H1 (cell line): Measurements from ENCODE around the gene MMP3. TPM values are rescaled to one million over a fixed set of nuclear protein-coding genes. Genes with fewer than 3 reads are reported as not detected.

ENCODE experiments used
- CTCF ChIA-PET: fragments of 300-600 bp; sonication (Branson Sonifier 250); formaldehyde crosslinking; loops from one replicate; lab custom pipeline; 2021; ENCODE audit not compliant: partially characterized antibody; lab: Charles Lee
- POLR2A ChIA-PET: fragments of 300-600 bp; sonication (Branson Sonifier 250); formaldehyde crosslinking; loops from one replicate; lab custom pipeline; 2021; ENCODE audit warnings: inconsistent platforms; ENCODE audit not compliant: partially characterized antibody; lab: Charles Lee
- DNase-seq, 2 experiments: peaks; one replicate each; pipeline versions ENCODE4 v3.0.0 to v3.0.0-alpha.2; 2010 to 2022; ENCODE audit warnings: low spot score in 2 of 2, low read depth in 1 of 2, mixed read lengths in 1 of 2
- FAIRE-seq: peaks from 2 replicates; lab custom pipeline; 2011; peaks lifted over from hg19 to GRCh38; lab: Jason Lieb, UNC
- H2AFZ ChIP-seq: 2 replicates; pipeline ENCODE4 v1.8.1; 2012; ENCODE audit warnings: low read length, inconsistent platforms
- H2AK5ac ChIP-seq: 2 replicates; pipeline ENCODE4 v1.6.1; 2013; ENCODE audit warnings: low read depth, low read length
- H2BK120ac ChIP-seq: replicated peaks from 2 replicates; pipeline ENCODE3; 2013; ENCODE audit warnings: low read depth, low read length, inconsistent platforms
- H2BK12ac ChIP-seq: 2 replicates; pipeline ENCODE4 v1.6.1; 2013; ENCODE audit warnings: low read depth, low read length
- H2BK15ac ChIP-seq: 2 replicates; pipeline ENCODE4 v1.6.1; 2013; ENCODE audit warnings: low read length
- H2BK20ac ChIP-seq: 2 replicates; pipeline ENCODE4 v1.6.1; 2013; ENCODE audit warnings: low read length
- H2BK5ac ChIP-seq: 2 replicates; pipeline ENCODE4 v1.6.1; 2013; ENCODE audit warnings: low read depth, low read length
- H3K14ac ChIP-seq: 2 replicates; pipeline ENCODE4 v1.6.1; 2013; ENCODE audit warnings: inconsistent platforms; ENCODE audit not compliant: insufficient read length
- H3K18ac ChIP-seq: 2 replicates; pipeline ENCODE4 v1.6.1; 2013; ENCODE audit warnings: low read length; ENCODE audit errors: extremely low read depth
- H3K23ac ChIP-seq: 2 replicates; pipeline ENCODE4 v1.6.1; 2013; ENCODE audit warnings: inconsistent platforms; ENCODE audit not compliant: insufficient read length
- H3K23me2 ChIP-seq: 2 replicates; pipeline ENCODE4 v1.6.1; 2013; ENCODE audit warnings: low read depth, low read length
- H3K27ac ChIP-seq: 2 replicates; pipeline ENCODE4 v1.6.1; 2011; ENCODE audit warnings: low read depth, low read length, inconsistent platforms
- H3K27me3 ChIP-seq, 4 experiments: replicated peaks in 1 of 4; 1 replicate in 1 of 4; 2 replicates in 3 of 4; pipeline versions ENCODE4 v1.6.1 to v1.8.1; 2011 to 2013; ENCODE audit warnings: low read length in 3 of 4, mild to moderate bottlenecking in 3 of 4, inconsistent platforms in 2 of 4, mixed read lengths in 2 of 4, moderate library complexity in 1 of 4; ENCODE audit not compliant: control insufficient read depth in 3 of 4, insufficient read depth in 3 of 4; ENCODE audit errors: extremely low read depth in 1 of 4
- H3K36me3 ChIP-seq, 4 experiments: 2 replicates each; pipeline versions ENCODE4 v1.6.1 to v1.8.1; 2011 to 2013; ENCODE audit warnings: mild to moderate bottlenecking in 4 of 4, low read length in 3 of 4, moderate library complexity in 2 of 4, control low read depth in 1 of 4, inconsistent platforms in 1 of 4; ENCODE audit not compliant: insufficient read depth in 4 of 4, control insufficient read depth in 2 of 4
- H3K4ac ChIP-seq: replicated peaks from 2 replicates; pipeline ENCODE3; 2013; ENCODE audit warnings: low read length, low read depth, mixed read lengths, inconsistent platforms; ENCODE audit not compliant: insufficient read length
- H3K4me1 ChIP-seq, 4 experiments: replicated peaks in 1 of 4; 1 replicate in 1 of 4; 2 replicates in 3 of 4; pipeline versions ENCODE4 v1.6.1 to v1.8.1; 2011 to 2013; ENCODE audit warnings: low read length in 3 of 4, inconsistent platforms in 2 of 4, mixed read lengths in 1 of 4; ENCODE audit not compliant: insufficient read depth in 4 of 4, control insufficient read depth in 3 of 4
- H3K4me2 ChIP-seq, 2 experiments: 2 replicates each; pipeline versions ENCODE4 v1.6.1 to v1.8.1; 2011 to 2013; ENCODE audit warnings: low read depth in 2 of 2, low read length in 2 of 2, control low read depth in 1 of 2, inconsistent platforms in 1 of 2, mild to moderate bottlenecking in 1 of 2; ENCODE audit not compliant: insufficient read depth in 1 of 2
- H3K4me3 ChIP-seq, 4 experiments: fragments of 200-600, 300-600 bp in 1 of 4; sonication (generic), shearing (Covaris generic), sonication (Bioruptor Twin) in 1 of 4; 2 replicates each; pipeline versions ENCODE4 v1.5.1 to v1.8.1; 2011 to 2016; ENCODE audit warnings: low read length in 4 of 4, low read depth in 3 of 4, control low read depth in 2 of 4, inconsistent platforms in 2 of 4, mild to moderate bottlenecking in 2 of 4, mixed read lengths in 1 of 4, moderate library complexity in 1 of 4; ENCODE audit not compliant: insufficient read depth in 2 of 4; ENCODE audit errors: extremely low read depth in 1 of 4
- H3K56ac ChIP-seq: replicated peaks from 2 replicates; pipeline ENCODE3; 2013; ENCODE audit warnings: low read depth, mild to moderate bottlenecking, mixed read lengths, low read length, inconsistent platforms; ENCODE audit not compliant: insufficient read length
- H3K79me1 ChIP-seq: 2 replicates; pipeline ENCODE4 v1.6.1; 2013; ENCODE audit warnings: low read depth, low read length, control low read depth
- H3K79me2 ChIP-seq, 2 experiments: 2 replicates each; pipeline versions ENCODE4 v1.6.1 to v1.8.1; 2012 to 2013; ENCODE audit warnings: low read length in 2 of 2, mild to moderate bottlenecking in 2 of 2, inconsistent platforms in 1 of 2; ENCODE audit not compliant: insufficient read depth in 2 of 2, control insufficient read depth in 1 of 2
- H3K9ac ChIP-seq, 4 experiments: replicated peaks in 1 of 4; 1 replicate in 1 of 4; 2 replicates in 3 of 4; pipeline versions ENCODE4 v1.6.1 to v1.8.1; 2011 to 2013; ENCODE audit warnings: low read depth in 3 of 4, low read length in 3 of 4, control low read depth in 2 of 4, mild to moderate bottlenecking in 2 of 4, moderate library complexity in 2 of 4, inconsistent platforms in 1 of 4; ENCODE audit errors: extremely low read depth in 1 of 4
- H3K9me3 ChIP-seq, 2 experiments: 2 replicates each; pipeline versions ENCODE4 v1.6.1 to v1.8.1; 2012 to 2013; ENCODE audit warnings: mild to moderate bottlenecking in 2 of 2, moderate library complexity in 2 of 2, control low read depth in 1 of 2, inconsistent platforms in 1 of 2, low read depth in 1 of 2, low read length in 1 of 2, mixed read lengths in 1 of 2; ENCODE audit not compliant: insufficient read depth in 2 of 2
- H4K20me1 ChIP-seq, 2 experiments: replicated peaks in 1 of 2; 2 replicates each; pipeline versions ENCODE3 to v1.8.1; 2011 to 2013; ENCODE audit warnings: inconsistent platforms in 2 of 2, low read length in 2 of 2, mild to moderate bottlenecking in 1 of 2; ENCODE audit not compliant: insufficient read depth in 2 of 2, control insufficient read depth in 1 of 2
- H4K5ac ChIP-seq: 2 replicates; pipeline ENCODE4 v1.6.1; 2013; ENCODE audit warnings: low read length, low read depth, mixed read lengths, inconsistent platforms; ENCODE audit not compliant: insufficient read length
- H4K8ac ChIP-seq: 2 replicates; pipeline ENCODE4 v1.8.0; 2013; ENCODE audit warnings: mild to moderate bottlenecking, moderate library complexity, low read length, inconsistent platforms; ENCODE audit not compliant: insufficient read depth; ENCODE audit errors: extremely low read depth
- H4K91ac ChIP-seq: replicated peaks from 2 replicates; pipeline ENCODE3; 2013; ENCODE audit warnings: low read length, mixed read lengths, inconsistent platforms; ENCODE audit not compliant: insufficient read length
- POU5F1 ChIP-seq: IDR thresholded peaks from 2 replicates; pipeline ENCODE4 v1.6.1; 2011; ENCODE audit warnings: low read depth, mild to moderate bottlenecking, low read length, moderate library complexity
- SP2 ChIP-seq: IDR thresholded peaks from 2 replicates; pipeline ENCODE4 v1.6.1; 2012; ENCODE audit warnings: mild to moderate bottlenecking, low read length, inconsistent platforms
- TCF12 ChIP-seq: IDR thresholded peaks from 2 replicates; pipeline ENCODE4 v1.6.1; 2011; ENCODE audit warnings: low read depth, mild to moderate bottlenecking, low read length
- WGBS, 2 experiments: shearing (Covaris generic) in 1 of 2; methylation state at CpG; one replicate each; pipeline versions ENCODE4 v1.1.6 to v1.1.7; 2013 to 2015; ENCODE audit warnings: low lambda C conversion rate in 2 of 2, mixed read lengths in 2 of 2, inconsistent platforms in 1 of 2, low coverage in 1 of 2, missing lambda C conversion rate in 1 of 2; ENCODE audit not compliant: insufficient replicate concordance in 2 of 2, insufficient coverage in 1 of 2, insufficient read length in 1 of 2; ENCODE audit errors: extremely low coverage in 1 of 2, missing lambda C conversion rate in 1 of 2; 5-methylcytosine and 5-hydroxymethylcytosine counted together
- polyA plus RNA-seq, 7 experiments: library from polyadenylated mRNA; depleted of rRNA in 3 of 7; stranded (reverse) in 5 of 7; unstranded in 2 of 7; fragments of >200 nt in 5 of 7; fragments of 200-250 nt in 2 of 7; gene quantifications; 1 replicate in 5 of 7; 2 replicates in 1 of 7; 4 replicates in 1 of 7; pipeline versions ENCODE4 v1.2.1 to v1.2.3, GENCODE V29; 2011 to 2013; ENCODE audit warnings: missing spikeins in 2 of 7, mixed read lengths in 2 of 7
- total RNA-seq: library from RNA; stranded (reverse); fragmentation: NEBNext Ultra II Directional; extraction: Animal tissue kit (Norgen Biotek cat#: 25700); gene quantifications from 2 replicates; pipeline ENCODE4 v1.2.1, GENCODE V29; 2021

The MMP3 gene
- total and polyA plus RNA-seq, 2 of the 8 experiments (the other 6 are each of a cell fraction or from before 2014, with no cell fraction given) = not detected

DNA sequence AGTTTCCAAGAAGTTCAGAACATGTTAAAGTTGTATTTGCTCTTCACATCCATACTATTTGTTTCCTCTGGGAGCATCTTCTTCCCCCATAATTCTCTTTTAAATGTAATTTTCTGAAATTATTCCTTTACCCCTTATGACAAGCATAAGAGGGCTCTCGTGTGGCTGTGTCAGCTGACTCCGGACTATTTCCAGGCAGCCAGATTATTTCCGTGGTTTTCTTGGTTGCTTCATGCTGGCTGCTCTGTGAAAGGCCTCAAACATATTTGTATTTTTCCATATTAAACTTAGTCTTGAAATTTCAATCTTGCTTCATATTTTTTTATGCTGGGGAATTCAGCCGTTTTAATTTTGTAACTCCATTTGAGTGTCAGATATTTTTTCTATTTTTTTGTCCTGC lies 42.6 kb downstream of the MMP3 start:
- H2BK15ac ChIP-seq = no peak overlapping the region
- H3K27ac ChIP-seq = no peak overlapping the region
- no peak overlapping the region for H3K23ac ChIP-seq
- H2AK5ac ChIP-seq = no peak overlapping the region
- peaks cover 0 to 1% (median 0%) of the 10 kb centered on the region in 4 experiments; a peak in 1 of 7 replicates for H3K27me3 ChIP-seq
- ChIA-PET POLR2A (no interaction called here), CTCF (interaction anchor here (1.8 kb wide), 1 partner anchor 8 kb away, joined by 6 read pairs; no protein-coding TSS in a partner anchor)
- no peak overlapping the region for H3K18ac ChIP-seq
- 91% methylated on average over 4 of the region's 4 CpGs; no CpG with 5 or more reads in 1 of the 2 experiments for WGBS, 2 experiments
- no peak overlapping the region for H2BK12ac ChIP-seq
- no peaks in the 10 kb centered on the region for H3K4me1 ChIP-seq
- DNase-seq (no peak), FAIRE-seq (no peak)
- H3K23me2 ChIP-seq = no peaks in the 10 kb centered on the region
- no peaks in the 10 kb centered on the region for H3K9me3 ChIP-seq
- H4K20me1 ChIP-seq = no peaks in the 10 kb centered on the region
- H3K79me2 ChIP-seq = no peaks in the 10 kb centered on the region
- H2BK5ac ChIP-seq = no peak overlapping the region
- no peak overlapping the region for H4K5ac ChIP-seq
- H3K36me3 ChIP-seq = no peaks in the 10 kb centered on the region
- H3K9ac ChIP-seq = no peak overlapping the region
- H2BK20ac ChIP-seq = no peak overlapping the region
- TF ChIP-seq SP2 = no peak
- TF ChIP-seq TCF12 = no peak
- TF ChIP-seq POU5F1 = no peak
- no peak overlapping the region for H4K8ac ChIP-seq
- no peak overlapping the region for H3K4ac ChIP-seq
- H3K56ac ChIP-seq = no peak overlapping the region
- no peak overlapping the region for H2BK120ac ChIP-seq
- H2AFZ ChIP-seq = no peak overlapping the region
- H3K79me1 ChIP-seq = no peaks in the 10 kb centered on the region
- no peak overlapping the region for H4K91ac ChIP-seq
- no peak overlapping the region for H3K4me3 ChIP-seq
- no peak overlapping the region for H3K4me2 ChIP-seq
- H3K14ac ChIP-seq = no peak overlapping the region
